Kidney epithelial cell (primary cell): ENCODE data around the gene CR1L. TPM values are rescaled to one million over a fixed set of nuclear protein-coding genes. Genes with fewer than 3 reads are reported as not detected.

Experiments used
- DNase-seq: peaks from one replicate; pipeline ENCODE4 v3.0.0-alpha.2; 2010; ENCODE audit warnings: low read depth
- H3K27me3 ChIP-seq: 2 replicates; pipeline ENCODE4 v1.6.0; 2011; ENCODE audit warnings: low read length; ENCODE audit not compliant: control insufficient read depth, insufficient read depth
- H3K36me3 ChIP-seq: 2 replicates; pipeline ENCODE4 v1.5.1; 2011; ENCODE audit warnings: low read length; ENCODE audit not compliant: control insufficient read depth, insufficient read depth
- H3K4me3 ChIP-seq: 2 replicates; pipeline ENCODE4 v1.5.1; 2011; ENCODE audit warnings: low read depth, mild to moderate bottlenecking, control low read depth, low read length
- CTCF ChIP-seq: IDR thresholded peaks from 2 replicates; pipeline ENCODE4 v1.5.1; 2011; ENCODE audit warnings: mild to moderate bottlenecking, moderate library complexity, low read length, control low read depth, inconsistent platforms; ENCODE audit not compliant: insufficient read depth, poor library complexity, severe bottlenecking
- total RNA-seq: library from RNA; depleted of rRNA; stranded (reverse); fragments of >200 nt; gene quantifications from 2 replicates; pipeline ENCODE4 v1.2.3, GENCODE V29; 2015

CR1L gene
- total RNA-seq, 1 donor from 2014 or later = not detected

GRCh38 chr1:207742850-207743555 is 98.1 kb downstream of the CR1L start:
- no peak for TF ChIP-seq CTCF
- no peak for DNase-seq
- Histone ChIP-seq H3K4me3 (no peak overlapping the region), H3K36me3 (no peaks in the 10 kb centered on the region), H3K27me3 (no peaks in the 10 kb centered on the region)

- DNase-seq = no peak
- no peak overlapping the region for H3K4me3 ChIP-seq
- H3K27me3 ChIP-seq = no peaks in the 10 kb centered on the region
- TF ChIP-seq CTCF = no peak
- H3K36me3 ChIP-seq = no peaks in the 10 kb centered on the region
Observed at GRCh38 chr1:207744000-207744534, 99.1 kb downstream of the CR1L start.

- no peak overlapping the region for H3K4me3 ChIP-seq
- H3K27me3 ChIP-seq = no peaks in the 10 kb centered on the region
- DNase-seq = no peak
- no peaks in the 10 kb centered on the region for H3K36me3 ChIP-seq
- no peak for TF ChIP-seq CTCF
Observed at GRCh38 chr1:207745285-207745684, 100.4 kb downstream of the CR1L start.

- no peak for TF ChIP-seq CTCF
- no peaks in the 10 kb centered on the region for H3K36me3 ChIP-seq
- no peak for DNase-seq
- H3K27me3 ChIP-seq = no peaks in the 10 kb centered on the region
- H3K4me3 ChIP-seq = no peak overlapping the region
Observed at GRCh38 chr1:207745839-207746767, 101.2 kb downstream of the CR1L start.

- DNase-seq = no peak
- TF ChIP-seq CTCF = no peak
- H3K27me3 ChIP-seq = no peaks in the 10 kb centered on the region
- H3K36me3 ChIP-seq = no peaks in the 10 kb centered on the region
- no peak overlapping the region for H3K4me3 ChIP-seq
Observed at GRCh38 chr1:207747627-207748492, 102.9 kb downstream of the CR1L start.
